PFSK-1 (cell line): ENCODE measurements around the gene CACNA1D.

ENCODE experiments used
- FOXP2 ChIP-seq: optimal IDR thresholded peaks from 2 replicates; pipeline ENCODE3; 2011; ENCODE audit warnings: borderline replicate concordance, control low read depth, inconsistent platforms; ENCODE audit not compliant: insufficient read depth; ENCODE audit errors: extremely low read length, extremely low read depth
- POLR2AphosphoS5 ChIP-seq: IDR thresholded peaks from 2 replicates; pipeline ENCODE4 v1.6.1; 2012; ENCODE audit warnings: low read depth, mild to moderate bottlenecking, control low read depth, low read length, moderate library complexity
- REST ChIP-seq, 2 experiments: IDR thresholded peaks; 2 replicates each; pipeline versions ENCODE4 v1.6.1 to v1.8.0; 2011 to 2012; ENCODE audit warnings: low read depth in 2 of 2, low read length in 2 of 2, control low read depth in 1 of 2, inconsistent platforms in 1 of 2, mild to moderate bottlenecking in 1 of 2, moderate library complexity in 1 of 2; ENCODE audit not compliant: insufficient read depth in 1 of 2
- SIN3A ChIP-seq: IDR thresholded peaks from 2 replicates; pipeline ENCODE4 v1.6.1; 2012; ENCODE audit warnings: mild to moderate bottlenecking, low read length, moderate library complexity, borderline replicate concordance; ENCODE audit not compliant: insufficient read depth

GRCh38 chr3:53498806-53499641 is 4.6 kb downstream of the CACNA1D start:
- TF ChIP-seq FOXP2 (no peak), POLR2AphosphoS5 (no peak), REST (IDR thresholded peaks at IDR 0.05; ENCODE audit: insufficient read depth in 1 of 2, low read depth in 2 of 2, low read length in 2 of 2) (no peak), SIN3A (no peak)
